ENCODE measurements around the gene RBBP8.

Gene RBBP8

GRCh38 chr18:22975508-22975907 is 42.4 kb downstream of the RBBP8 start:
- H3K36me3 ChIP-seq (ENCODE audit: low read length): peaks cover 79% of the 10 kb centered on the region
- no peaks in the 10 kb centered on the region for H3K9me2 ChIP-seq (replicated peaks; ENCODE audit: insufficient read depth, low read length)
- H3F3A ChIP-seq (ENCODE audit: insufficient read depth): peaks cover 34% of the 10 kb centered on the region; the same call in 1 of the 2 replicates
- no peak overlapping the region for H3K27ac ChIP-seq (ENCODE audit: low read depth, low read length)
- H3K4me3 ChIP-seq (ENCODE audit: insufficient read depth, low read length, poor library complexity, severe bottlenecking): no peak overlapping the region
- no peak for TF ChIP-seq CTCF (IDR thresholded peaks at IDR 0.05; ENCODE audit: insufficient read depth, low read length, poor library complexity, severe bottlenecking)
- no peak for TF ChIP-seq EZH2phosphoT487 (conservative IDR thresholded peaks at IDR 0.05; ENCODE audit: low read length)
- peaks cover 47% of the 10 kb centered on the region; the same call in 1 of the 2 replicates for H3K79me2 ChIP-seq (ENCODE audit: insufficient read depth, low read length)
- H2AFZ ChIP-seq (ENCODE audit: low read depth, low read length, severe bottlenecking): no peak overlapping the region
- H3K9ac ChIP-seq (ENCODE audit: low read length): no peak overlapping the region
- no peak overlapping the region for H3K4me2 ChIP-seq (ENCODE audit: low read depth, low read length, poor library complexity, severe bottlenecking)
- H4K20me1 ChIP-seq (ENCODE audit: low read depth, low read length): peaks cover 31% of the 10 kb centered on the region
- no peaks in the 10 kb centered on the region for H3K27me3 ChIP-seq (ENCODE audit: low read length)
- no peaks in the 10 kb centered on the region for H3K9me3 ChIP-seq (ENCODE audit: insufficient read depth, low read length)

- Histone ChIP-seq H3K9ac (ENCODE audit: low read length) (no peak overlapping the region), H3K9me2 (replicated peaks; ENCODE audit: insufficient read depth, low read length) (no peaks in the 10 kb centered on the region), H2AFZ (ENCODE audit: low read depth, low read length, severe bottlenecking) (no peak overlapping the region), H4K20me1 (ENCODE audit: low read depth, low read length) (peaks cover 21% of the 10 kb centered on the region), H3K4me2 (ENCODE audit: low read depth, low read length, poor library complexity, severe bottlenecking) (no peak overlapping the region), H3K4me3 (ENCODE audit: insufficient read depth, low read length, poor library complexity, severe bottlenecking) (no peak overlapping the region), H3F3A (ENCODE audit: insufficient read depth) (peaks cover 38% of the 10 kb centered on the region; the same call in 1 of the 2 replicates), H3K79me2 (ENCODE audit: insufficient read depth, low read length) (peaks cover 29% of the 10 kb centered on the region; the same call in 1 of the 2 replicates), H3K9me3 (ENCODE audit: insufficient read depth, low read length) (no peaks in the 10 kb centered on the region), H3K27me3 (ENCODE audit: low read length) (no peaks in the 10 kb centered on the region), H3K36me3 (ENCODE audit: low read length) (peaks cover 80% of the 10 kb centered on the region), H3K27ac (ENCODE audit: low read depth, low read length) (no peak overlapping the region)
- TF ChIP-seq EZH2phosphoT487 (conservative IDR thresholded peaks at IDR 0.05; ENCODE audit: low read length) (no peak), CTCF (IDR thresholded peaks at IDR 0.05; ENCODE audit: insufficient read depth, low read length, poor library complexity, severe bottlenecking) (no peak)
These were observed 44.9 kb downstream of the RBBP8 start for GRCh38 chr18:22977847-22978701.

- no peak overlapping the region for H2AFZ ChIP-seq (ENCODE audit: low read depth, low read length, severe bottlenecking)
- no peaks in the 10 kb centered on the region for H3K9me2 ChIP-seq (replicated peaks; ENCODE audit: insufficient read depth, low read length)
- H3K4me3 ChIP-seq (ENCODE audit: insufficient read depth, low read length, poor library complexity, severe bottlenecking): no peak overlapping the region
- TF ChIP-seq CTCF (IDR thresholded peaks at IDR 0.05; ENCODE audit: insufficient read depth, low read length, poor library complexity, severe bottlenecking): no peak
- no peak for TF ChIP-seq EZH2phosphoT487 (conservative IDR thresholded peaks at IDR 0.05; ENCODE audit: low read length)
- H4K20me1 ChIP-seq (ENCODE audit: low read depth, low read length): peaks cover 13% of the 10 kb centered on the region
- no peak overlapping the region for H3K27ac ChIP-seq (ENCODE audit: low read depth, low read length)
- H3F3A ChIP-seq (ENCODE audit: insufficient read depth): peaks cover 30% of the 10 kb centered on the region; the same call in 1 of the 2 replicates
- H3K9me3 ChIP-seq (ENCODE audit: insufficient read depth, low read length): no peaks in the 10 kb centered on the region
- peaks cover 75% of the 10 kb centered on the region for H3K36me3 ChIP-seq (ENCODE audit: low read length)
- no peaks in the 10 kb centered on the region for H3K27me3 ChIP-seq (ENCODE audit: low read length)
- H3K4me2 ChIP-seq (ENCODE audit: low read depth, low read length, poor library complexity, severe bottlenecking): no peak overlapping the region
- peaks cover 11% of the 10 kb centered on the region; the same call in 1 of the 2 replicates for H3K79me2 ChIP-seq (ENCODE audit: insufficient read depth, low read length)
- H3K9ac ChIP-seq (ENCODE audit: low read length): no peak overlapping the region
These were observed 47.3 kb downstream of the RBBP8 start for GRCh38 chr18:22980394-22980793.
